SK-N-SH (cell line): Measurements from ENCODE around the gene PCBD1. TPM values are rescaled to one million over a fixed set of nuclear protein-coding genes. Genes with fewer than 3 reads are reported as not detected.

ENCODE experiments used
- CTCF ChIA-PET: fragments of 300-600, 350-600 bp; formaldehyde crosslinking; extraction: SDS; loops from one replicate; lab custom pipeline; 2021; lab: Yijun Ruan, JAX
- POLR2A ChIA-PET: fragments of 350-600 bp; sonication (Branson Sonifier 250); formaldehyde crosslinking; extraction: SDS; loops from one replicate; lab custom pipeline; 2020; ENCODE audit warnings: antibody characterized with exemption, inconsistent platforms; lab: Yijun Ruan, JAX
- DNase-seq: peaks from one replicate; pipeline ENCODE4 v3.0.0; 2012
- H2AFZ ChIP-seq: fragments of 200-600 bp; sonication (generic); 2 replicates; pipeline ENCODE4 v1.8.1; 2016; ENCODE audit warnings: antibody characterized with exemption, mild to moderate bottlenecking, low read depth
- H3F3A ChIP-seq: fragments of 200-600 bp; sonication (generic); replicated peaks from 2 replicates; pipeline ENCODE3; 2016; ENCODE audit warnings: antibody characterized with exemption, mild to moderate bottlenecking; ENCODE audit not compliant: insufficient read depth
- H3K27ac ChIP-seq, 2 experiments: fragments of 200-500 bp in 1 of 2; fragments of 200-600 bp in 1 of 2; sonication (Bioruptor generic) in 1 of 2; sonication (generic), shearing (Covaris generic) in 1 of 2; 2 replicates each; pipeline versions ENCODE4 v1.5.1 to v1.6.1; 2014 to 2016; ENCODE audit warnings: low read depth in 2 of 2, inconsistent platforms in 1 of 2, low read length in 1 of 2, mild to moderate bottlenecking in 1 of 2, mixed read lengths in 1 of 2
- H3K27me3 ChIP-seq: fragments of 200-600 bp; sonication (generic), shearing (Covaris generic); 2 replicates; pipeline ENCODE4 v1.6.1; 2016; ENCODE audit warnings: mixed run types; ENCODE audit not compliant: insufficient read depth
- H3K36me3 ChIP-seq, 2 experiments: fragments of 200-500 bp in 1 of 2; fragments of 200-600 bp in 1 of 2; sonication (Bioruptor generic) in 1 of 2; sonication (generic) in 1 of 2; replicated peaks in 1 of 2; 2 replicates each; pipeline versions ENCODE3 to v1.5.1; 2014 to 2016; ENCODE audit warnings: low read length in 1 of 2, mild to moderate bottlenecking in 1 of 2; ENCODE audit not compliant: insufficient read depth in 2 of 2, control insufficient read depth in 1 of 2
- H3K4me1 ChIP-seq, 2 experiments: fragments of 200-500 bp in 1 of 2; fragments of 200-600 bp in 1 of 2; sonication (Bioruptor generic) in 1 of 2; sonication (generic), shearing (Covaris generic) in 1 of 2; 2 replicates each; pipeline versions ENCODE4 v1.5.1 to v1.6.1; 2014 to 2016; ENCODE audit warnings: low read depth in 1 of 2, low read length in 1 of 2, mixed run types in 1 of 2; ENCODE audit not compliant: insufficient read depth in 2 of 2, control insufficient read depth in 1 of 2
- H3K4me2 ChIP-seq: fragments of 200-600 bp; sonication (generic), shearing (Covaris generic); 2 replicates; pipeline ENCODE4 v1.6.1; 2017; ENCODE audit warnings: mixed run types
- H3K4me3 ChIP-seq, 2 experiments: fragments of 200-500 bp in 1 of 2; fragments of 200-600 bp in 1 of 2; sonication (Bioruptor generic) in 1 of 2; sonication (generic), shearing (Covaris generic) in 1 of 2; 2 replicates each; pipeline versions ENCODE4 v1.5.1 to v1.8.1; 2014 to 2016; ENCODE audit warnings: low read depth in 2 of 2, inconsistent platforms in 1 of 2, low read length in 1 of 2, mild to moderate bottlenecking in 1 of 2, mixed read lengths in 1 of 2, moderate library complexity in 1 of 2
- H3K79me2 ChIP-seq: fragments of 200-600 bp; sonication (generic); 2 replicates; pipeline ENCODE4 v1.8.1; 2017; ENCODE audit warnings: mild to moderate bottlenecking; ENCODE audit not compliant: insufficient read depth
- H3K9ac ChIP-seq: fragments of 200-600 bp; sonication (generic); 2 replicates; pipeline ENCODE4 v1.6.1; 2017; ENCODE audit warnings: mixed run types
- H3K9me2 ChIP-seq: fragments of 200-600 bp; sonication (generic); 2 replicates; pipeline ENCODE4 v1.6.1; 2017; ENCODE audit warnings: mixed run types
- H3K9me3 ChIP-seq: fragments of 200-600 bp; sonication (generic); 2 replicates; pipeline ENCODE4 v1.6.1; 2017; ENCODE audit warnings: mixed run types, mild to moderate bottlenecking, moderate library complexity
- H4K20me1 ChIP-seq: fragments of 200-600 bp; sonication (generic); 2 replicates; pipeline ENCODE4 v1.6.1; 2017; ENCODE audit warnings: mild to moderate bottlenecking, mixed run types; ENCODE audit not compliant: insufficient read depth
- EP300 ChIP-seq, 2 experiments: IDR thresholded peaks; 2 replicates each; pipeline versions ENCODE4 v1.4.0 to v1.6.1; 2012; ENCODE audit warnings: borderline replicate concordance in 1 of 2, low read depth in 1 of 2, low read length in 1 of 2
- FOXM1 ChIP-seq: IDR thresholded peaks from 2 replicates; pipeline ENCODE4 v1.4.0; 2012; ENCODE audit warnings: low read depth, mild to moderate bottlenecking
- GATA2 ChIP-seq: sonication (generic); formaldehyde crosslinking; IDR thresholded peaks from 2 replicates; pipeline ENCODE4 v1.5.0; 2020; ENCODE audit warnings: mild to moderate bottlenecking, missing genetic modification reagents
- NFIC ChIP-seq: IDR thresholded peaks from 2 replicates; pipeline ENCODE4 v1.4.0; 2012; ENCODE audit warnings: borderline replicate concordance
- NRF1 ChIP-seq: IDR thresholded peaks from 2 replicates; pipeline ENCODE4 v1.6.1; 2012; ENCODE audit warnings: low read depth, mild to moderate bottlenecking, low read length
- RAD21 ChIP-seq: IDR thresholded peaks from 2 replicates; pipeline ENCODE4 v1.6.1; 2012; ENCODE audit warnings: mild to moderate bottlenecking, low read length
- RXRA ChIP-seq: IDR thresholded peaks from 2 replicates; pipeline ENCODE4 v1.4.0; 2012; ENCODE audit warnings: low read depth, mild to moderate bottlenecking, borderline replicate concordance
- SIN3A ChIP-seq: IDR thresholded peaks from 2 replicates; pipeline ENCODE4 v1.6.1; 2012; ENCODE audit warnings: low read depth, mild to moderate bottlenecking, low read length, moderate library complexity, borderline replicate concordance
- TEAD4 ChIP-seq: IDR thresholded peaks from 2 replicates; pipeline ENCODE4 v1.4.0; 2012; ENCODE audit warnings: mild to moderate bottlenecking, borderline replicate concordance; ENCODE audit not compliant: insufficient read depth
- ZBTB33 ChIP-seq: IDR thresholded peaks from 2 replicates; pipeline ENCODE4 v1.4.0; 2012; ENCODE audit warnings: low read depth, borderline replicate concordance
- WGBS: methylation state at CpG from one replicate; pipeline ENCODE4 v1.1.6; 2017; ENCODE audit warnings: low lambda C conversion rate; 5-methylcytosine and 5-hydroxymethylcytosine counted together
- polyA plus RNA-seq, 3 experiments: library from polyadenylated mRNA; depleted of rRNA; stranded (reverse); fragments of >200 nt; gene quantifications; 2 replicates each; pipeline ENCODE4 v1.2.3, GENCODE V29; 2012
- TF ChIP-seq, protein P1 (sequence below): fragments of 150-350 bp; IDR thresholded peaks from 2 replicates; pipeline ENCODE4 v1.6.1; 2016; ENCODE audit warnings: mild to moderate bottlenecking, low read depth, low read length
- TF ChIP-seq, protein P2 (sequence below): IDR thresholded peaks from 2 replicates; pipeline ENCODE4 v1.6.1; 2012; ENCODE audit warnings: mild to moderate bottlenecking, low read depth, low read length, moderate library complexity

The PCBD1 gene
- polyA plus RNA-seq, 1 of the 3 experiments (the other 2 are of a cell fraction), result 112 TPM

DNA sequence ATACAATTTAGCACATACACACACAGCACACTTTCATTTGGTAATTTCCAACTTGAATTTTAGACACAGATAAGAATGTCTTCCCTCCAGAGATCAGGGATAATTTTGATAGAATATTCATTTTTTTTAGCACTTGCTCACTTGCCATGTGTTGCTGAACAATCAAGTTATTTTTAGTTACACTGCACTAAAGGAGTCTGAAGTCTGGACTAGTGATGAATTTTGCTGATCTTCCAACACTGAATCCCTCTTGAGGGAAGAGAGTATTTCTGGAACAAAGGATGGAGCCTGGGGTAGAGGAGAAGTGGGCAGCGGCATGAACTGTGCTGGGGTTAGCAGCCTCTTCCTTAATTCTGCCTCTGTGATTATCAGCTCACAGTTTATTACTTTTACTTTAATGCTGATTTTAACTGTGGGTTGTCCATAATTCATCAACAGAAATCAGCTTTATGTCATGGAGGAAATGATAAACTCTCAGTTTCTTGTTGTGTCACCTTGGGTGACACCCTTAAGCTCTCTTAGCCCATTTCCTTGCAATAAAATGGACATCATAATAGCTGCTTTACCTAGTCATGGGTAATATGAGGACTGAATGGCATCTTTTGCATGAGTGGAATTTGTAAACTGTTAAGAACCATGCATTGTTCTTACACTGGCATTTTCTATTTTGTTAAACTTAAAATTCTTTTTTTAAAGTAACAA, 40.6 kb downstream of the PCBD1 start:
- Histone ChIP-seq H3K4me1 (peaks cover 13 to 28% of the 10 kb centered on the region in 2 experiments), H3K27me3 (no peaks in the 10 kb centered on the region), H3K9me3 (no peaks in the 10 kb centered on the region), H3K4me2 (peak overlapping the region; percentile 51; the same call in 1 of the 2 replicates), H2AFZ (no peak overlapping the region), H3F3A (peaks cover 24% of the 10 kb centered on the region), H3K27ac (peak overlapping the region; percentile 36 to 79; a peak in 3 of 4 replicates), H4K20me1 (no peaks in the 10 kb centered on the region), H3K79me2 (peaks cover 51% of the 10 kb centered on the region), H3K4me3 (no peak overlapping the region), H3K9ac (no peak overlapping the region; the same call in 1 of the 2 replicates), H3K36me3 (peaks cover 18 to 31% of the 10 kb centered on the region in 2 experiments), H3K9me2 (no peaks in the 10 kb centered on the region)
- POLR2A ChIA-PET, result no interaction called here
- no peak for TF ChIP-seq GATA2
- TF ChIP-seq RAD21, result no peak
- no peak for TF ChIP-seq EP300 (IDR thresholded peaks at IDR 0.05; ENCODE audit: borderline replicate concordance in 1 of 2, low read depth in 1 of 2, low read length in 1 of 2)
- no peak for TF ChIP-seq NRF1
- no peak for TF ChIP-seq NFIC
- TF ChIP-seq, protein P1, sequence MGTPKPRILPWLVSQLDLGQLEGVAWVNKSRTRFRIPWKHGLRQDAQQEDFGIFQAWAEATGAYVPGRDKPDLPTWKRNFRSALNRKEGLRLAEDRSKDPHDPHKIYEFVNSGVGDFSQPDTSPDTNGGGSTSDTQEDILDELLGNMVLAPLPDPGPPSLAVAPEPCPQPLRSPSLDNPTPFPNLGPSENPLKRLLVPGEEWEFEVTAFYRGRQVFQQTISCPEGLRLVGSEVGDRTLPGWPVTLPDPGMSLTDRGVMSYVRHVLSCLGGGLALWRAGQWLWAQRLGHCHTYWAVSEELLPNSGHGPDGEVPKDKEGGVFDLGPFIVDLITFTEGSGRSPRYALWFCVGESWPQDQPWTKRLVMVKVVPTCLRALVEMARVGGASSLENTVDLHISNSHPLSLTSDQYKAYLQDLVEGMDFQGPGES, result no peak
- TF ChIP-seq RXRA, result no peak
- TF ChIP-seq, protein P2, sequence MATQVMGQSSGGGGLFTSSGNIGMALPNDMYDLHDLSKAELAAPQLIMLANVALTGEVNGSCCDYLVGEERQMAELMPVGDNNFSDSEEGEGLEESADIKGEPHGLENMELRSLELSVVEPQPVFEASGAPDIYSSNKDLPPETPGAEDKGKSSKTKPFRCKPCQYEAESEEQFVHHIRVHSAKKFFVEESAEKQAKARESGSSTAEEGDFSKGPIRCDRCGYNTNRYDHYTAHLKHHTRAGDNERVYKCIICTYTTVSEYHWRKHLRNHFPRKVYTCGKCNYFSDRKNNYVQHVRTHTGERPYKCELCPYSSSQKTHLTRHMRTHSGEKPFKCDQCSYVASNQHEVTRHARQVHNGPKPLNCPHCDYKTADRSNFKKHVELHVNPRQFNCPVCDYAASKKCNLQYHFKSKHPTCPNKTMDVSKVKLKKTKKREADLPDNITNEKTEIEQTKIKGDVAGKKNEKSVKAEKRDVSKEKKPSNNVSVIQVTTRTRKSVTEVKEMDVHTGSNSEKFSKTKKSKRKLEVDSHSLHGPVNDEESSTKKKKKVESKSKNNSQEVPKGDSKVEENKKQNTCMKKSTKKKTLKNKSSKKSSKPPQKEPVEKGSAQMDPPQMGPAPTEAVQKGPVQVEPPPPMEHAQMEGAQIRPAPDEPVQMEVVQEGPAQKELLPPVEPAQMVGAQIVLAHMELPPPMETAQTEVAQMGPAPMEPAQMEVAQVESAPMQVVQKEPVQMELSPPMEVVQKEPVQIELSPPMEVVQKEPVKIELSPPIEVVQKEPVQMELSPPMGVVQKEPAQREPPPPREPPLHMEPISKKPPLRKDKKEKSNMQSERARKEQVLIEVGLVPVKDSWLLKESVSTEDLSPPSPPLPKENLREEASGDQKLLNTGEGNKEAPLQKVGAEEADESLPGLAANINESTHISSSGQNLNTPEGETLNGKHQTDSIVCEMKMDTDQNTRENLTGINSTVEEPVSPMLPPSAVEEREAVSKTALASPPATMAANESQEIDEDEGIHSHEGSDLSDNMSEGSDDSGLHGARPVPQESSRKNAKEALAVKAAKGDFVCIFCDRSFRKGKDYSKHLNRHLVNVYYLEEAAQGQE, result no peak
- no peak for TF ChIP-seq SIN3A
- TF ChIP-seq TEAD4, result no peak
- no peak for TF ChIP-seq FOXM1
- no peak for TF ChIP-seq ZBTB33
- WGBS, result 100% methylated on average over 1 of the region's 1 CpG
- DNase-seq, result no peak
- CTCF ChIA-PET, result no interaction called here
